ENCODE results near the gene SUV39H1. TPM values are rescaled to one million over a fixed set of nuclear protein-coding genes. Genes with fewer than 3 reads are reported as not detected.

Gene SUV39H1
- total RNA-seq, 1 donor from 2014 or later: 2.6 TPM

DNA sequence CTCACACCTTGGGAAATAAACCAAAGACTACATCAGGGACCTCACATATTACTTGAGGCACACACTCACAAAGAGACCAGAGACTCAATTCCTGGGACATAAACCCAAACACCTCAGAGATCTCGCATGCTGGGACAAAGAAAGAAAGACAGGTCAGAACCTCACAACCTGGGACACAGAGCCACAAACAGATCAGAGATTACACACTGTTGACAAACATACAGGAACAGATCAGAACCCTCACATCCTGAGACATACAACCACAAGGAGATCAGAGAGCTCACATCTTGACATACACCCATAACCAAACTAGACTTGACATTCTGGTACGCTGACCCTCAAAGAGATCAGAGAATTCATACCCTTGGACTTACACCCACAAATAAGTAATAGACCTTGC lies 17.3 kb downstream of the SUV39H1 start:
- Histone ChIP-seq H3K9me3 (replicated peaks) (no peaks in the 10 kb centered on the region), H3K4me1 (peaks cover 14% of the 10 kb centered on the region), H3K36me3 (no peaks in the 10 kb centered on the region), H3K4me3 (no peak overlapping the region), H3K27me3 (ENCODE audit: low read depth) (no peaks in the 10 kb centered on the region), H3K27ac (replicated peaks) (no peak overlapping the region)
- TF ChIP-seq CTCF (IDR thresholded peaks at IDR 0.05; ENCODE audit: borderline replicate concordance): no peak
- DNase-seq: no peak
- intact Hi-C loops (cut with micrococcal nuclease): no loop called here

DNA sequence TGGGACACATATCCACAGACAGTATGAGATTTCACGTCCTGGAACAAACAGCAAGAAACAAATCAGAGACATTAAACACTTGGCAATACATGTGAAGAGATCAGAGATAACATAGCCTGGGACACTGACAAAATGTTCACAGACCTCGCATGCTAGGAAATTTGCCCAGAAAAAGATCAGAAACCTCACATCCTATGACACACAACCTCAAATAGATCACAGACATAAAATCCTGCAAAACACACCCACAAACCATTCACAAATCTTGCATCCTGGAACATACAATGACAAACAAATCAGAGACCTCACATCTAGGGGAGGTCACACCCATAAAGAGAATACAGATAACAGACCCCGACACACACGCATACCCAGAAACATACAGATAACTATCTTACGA lies 18.0 kb downstream of the SUV39H1 start:
- no peaks in the 10 kb centered on the region for H3K27me3 ChIP-seq (ENCODE audit: low read depth)
- H3K27ac ChIP-seq (replicated peaks): no peak overlapping the region
- TF ChIP-seq CTCF (IDR thresholded peaks at IDR 0.05; ENCODE audit: borderline replicate concordance): no peak
- no peak for DNase-seq
- intact Hi-C loops (cut with micrococcal nuclease): no loop called here
- H3K9me3 ChIP-seq (replicated peaks): no peaks in the 10 kb centered on the region
- H3K4me3 ChIP-seq: no peak overlapping the region
- H3K4me1 ChIP-seq: peaks cover 14% of the 10 kb centered on the region
- H3K36me3 ChIP-seq: no peaks in the 10 kb centered on the region

DNA sequence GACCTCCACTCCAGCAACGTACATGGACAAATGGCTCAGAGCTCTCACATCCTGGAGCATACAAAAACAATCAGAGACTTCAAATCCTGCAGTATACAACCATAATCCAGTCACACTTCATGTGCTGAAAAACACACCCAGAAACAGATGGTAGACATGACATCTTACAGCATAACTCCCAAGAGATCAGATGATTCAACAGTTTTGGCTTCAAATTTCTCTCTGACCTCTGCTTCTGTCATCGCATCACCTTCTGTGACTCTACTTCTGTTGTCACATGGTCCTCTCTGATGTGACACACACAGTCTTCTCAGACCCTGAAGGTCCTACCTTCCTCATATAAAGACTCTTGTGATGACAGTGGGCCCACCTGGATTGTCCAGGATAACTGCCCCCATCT lies 18.5 kb downstream of the SUV39H1 start:
- peaks cover 14% of the 10 kb centered on the region for H3K4me1 ChIP-seq
- no peak overlapping the region for H3K4me3 ChIP-seq
- no peak for TF ChIP-seq CTCF (IDR thresholded peaks at IDR 0.05; ENCODE audit: borderline replicate concordance)
- no peaks in the 10 kb centered on the region for H3K9me3 ChIP-seq (replicated peaks)
- intact Hi-C loops (cut with micrococcal nuclease): no loop called here
- H3K27ac ChIP-seq (replicated peaks): no peak overlapping the region
- no peaks in the 10 kb centered on the region for H3K27me3 ChIP-seq (ENCODE audit: low read depth)
- H3K36me3 ChIP-seq: no peaks in the 10 kb centered on the region
- DNase-seq: no peak

GRCh38 chrX:48715876-48716502 lies 19.5 kb downstream of the SUV39H1 start:
- no peak for TF ChIP-seq CTCF (IDR thresholded peaks at IDR 0.05; ENCODE audit: borderline replicate concordance)
- Histone ChIP-seq H3K9me3 (replicated peaks) (no peaks in the 10 kb centered on the region), H3K4me1 (peaks cover 14% of the 10 kb centered on the region), H3K27me3 (ENCODE audit: low read depth) (no peaks in the 10 kb centered on the region), H3K27ac (replicated peaks) (no peak overlapping the region), H3K36me3 (no peaks in the 10 kb centered on the region), H3K4me3 (no peak overlapping the region)
- intact Hi-C loops (cut with micrococcal nuclease): no loop called here
- DNase-seq: no peak

GRCh38 chrX:48719958-48720357 lies 23.4 kb downstream of the SUV39H1 start:
- H3K4me1 ChIP-seq: no peaks in the 10 kb centered on the region
- H3K27ac ChIP-seq (replicated peaks): no peak overlapping the region
- TF ChIP-seq CTCF (IDR thresholded peaks at IDR 0.05; ENCODE audit: borderline replicate concordance): no peak
- H3K36me3 ChIP-seq: no peaks in the 10 kb centered on the region
- intact Hi-C loops (cut with micrococcal nuclease): no loop called here
- no peak for DNase-seq
- H3K4me3 ChIP-seq: no peak overlapping the region
- no peaks in the 10 kb centered on the region for H3K9me3 ChIP-seq (replicated peaks)
- no peaks in the 10 kb centered on the region for H3K27me3 ChIP-seq (ENCODE audit: low read depth)
